ENCODE results near the gene CDCA3.
"Not testable (repeated sequence)": the region's sequence is repeated elsewhere in the genome, so short reads cannot be mapped to it uniquely, and the experiment has no call there.

Gene CDCA3

DNA sequence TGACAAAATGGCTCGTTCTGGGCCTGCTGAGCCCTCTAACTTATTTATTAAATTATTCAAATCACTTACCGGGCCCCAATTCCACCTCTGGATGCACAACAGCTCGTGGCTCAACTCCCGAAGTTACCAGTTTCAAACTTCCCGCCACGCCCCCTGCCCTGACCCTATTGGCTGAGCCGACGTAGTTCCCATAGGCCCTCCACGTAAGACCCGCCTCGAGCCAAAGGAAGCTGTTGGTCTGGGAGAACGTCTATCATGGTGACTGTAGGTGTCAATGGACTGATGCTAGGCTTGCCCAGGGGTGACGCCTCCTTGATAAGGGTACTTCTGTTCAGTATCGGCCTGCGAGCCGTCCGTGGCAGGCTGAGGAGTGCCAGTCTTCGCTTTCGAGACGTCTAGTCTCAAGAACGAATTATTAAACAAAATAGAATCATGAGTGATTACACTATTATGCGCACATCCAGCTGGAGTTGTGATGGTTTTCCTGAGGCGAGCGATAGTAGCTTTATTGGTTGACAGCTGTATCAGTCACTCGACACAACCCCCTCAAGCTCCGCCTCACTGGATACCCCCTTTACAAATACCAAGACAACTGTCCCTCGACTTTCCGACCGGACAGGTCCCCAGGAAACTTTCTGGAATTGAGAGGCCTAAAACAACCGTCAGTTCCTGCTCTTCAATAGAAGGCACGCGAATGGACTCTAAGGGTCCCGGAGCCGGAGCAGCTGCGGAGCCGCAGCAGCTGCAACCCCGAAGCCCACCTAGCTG is at the start of gene CDCA3:
Gene CDCA3 (minus strand): TSS at position 134 of the 768 bp plus-strand sequence. CDS start 334 bp downstream, outside the sequence.
- in situ Hi-C loops (cut with MboI; ENCODE audit: low sequenced_read_pairs): no loop called here

- in situ Hi-C loops (cut with MboI; ENCODE audit: low sequenced_read_pairs): no loop called here
Observed at GRCh38 chr12:6899837-6900519, 48.9 kb upstream of the CDCA3 start.

GRCh38 chr12:6899427-6899826 is 48.3 kb upstream of the CDCA3 start:
- in situ Hi-C loops (cut with MboI; ENCODE audit: low sequenced_read_pairs): no loop called here

DNA sequence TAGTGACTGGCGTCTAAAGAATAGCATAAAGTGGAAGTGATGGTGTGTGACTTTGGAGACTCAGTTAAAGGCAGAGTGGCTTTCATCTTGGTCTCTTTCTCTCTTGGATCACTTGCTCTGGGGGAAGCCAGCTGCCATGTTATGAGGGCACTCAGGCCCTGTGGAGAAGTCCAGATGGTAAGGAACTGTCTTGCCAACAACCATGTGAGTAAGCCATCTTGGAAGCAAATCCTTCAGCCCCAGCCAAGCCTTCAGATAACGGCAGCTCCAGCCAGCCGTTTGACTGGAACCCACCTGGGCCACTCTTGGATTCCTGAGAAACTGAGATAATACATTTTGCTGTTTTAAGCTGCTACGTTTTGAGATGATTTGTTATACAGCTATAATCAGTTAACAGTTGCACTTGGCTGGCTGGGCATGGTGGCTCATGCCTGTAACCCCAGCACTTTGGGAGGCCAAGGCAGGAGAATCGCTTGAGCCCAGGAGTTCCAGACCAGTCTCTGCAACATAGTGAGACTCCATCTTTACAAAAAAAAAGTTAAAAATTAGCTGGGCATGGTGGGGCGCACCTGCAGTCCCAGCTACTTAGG is 45.9 kb upstream of the CDCA3 start:
- in situ Hi-C loops (cut with MboI; ENCODE audit: low sequenced_read_pairs): no loop called here

DNA sequence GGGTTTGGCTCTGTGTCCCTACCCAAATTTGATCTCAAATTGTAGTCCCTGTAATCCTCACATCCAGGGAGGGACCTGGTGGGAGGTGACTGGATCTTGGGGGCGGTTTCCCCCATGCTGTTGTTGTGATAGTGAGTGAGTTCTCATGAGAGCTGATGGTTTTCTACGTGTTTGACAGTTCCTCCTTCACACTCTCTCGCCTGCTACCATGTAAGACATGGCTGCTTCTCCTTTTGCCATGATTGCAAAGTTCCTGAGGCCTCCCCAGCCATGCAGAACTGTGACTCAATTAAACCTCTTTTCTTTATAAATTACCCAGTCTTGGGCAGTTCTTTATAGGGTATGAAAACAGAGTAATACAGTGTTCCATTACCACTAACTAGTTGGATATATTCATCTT is 43.2 kb upstream of the CDCA3 start:
- in situ Hi-C loops (cut with MboI; ENCODE audit: low sequenced_read_pairs): no loop called here

DNA sequence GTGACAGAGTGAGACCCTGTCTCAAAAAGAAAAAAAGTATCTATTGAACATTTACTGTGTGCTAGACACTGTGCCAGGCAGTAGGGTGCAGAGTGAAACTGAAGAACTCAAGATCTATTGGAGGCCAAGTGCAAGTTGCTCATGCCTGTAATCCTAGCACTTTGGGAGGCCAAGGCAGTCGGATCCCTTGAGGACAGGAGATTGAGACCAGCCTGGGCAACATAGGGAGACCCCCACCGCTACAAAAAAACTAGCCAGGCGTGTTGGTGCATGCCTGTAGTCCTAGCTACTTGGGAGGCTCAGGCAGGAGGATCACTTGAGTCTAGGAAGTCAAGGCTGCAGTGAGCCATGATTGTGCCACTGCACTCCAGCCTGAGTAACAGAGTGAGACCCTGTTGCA is 41.6 kb upstream of the CDCA3 start:
- in situ Hi-C loops (cut with MboI; ENCODE audit: low sequenced_read_pairs): not testable (repeated sequence)

- in situ Hi-C loops (cut with MboI; ENCODE audit: low sequenced_read_pairs): no loop called here
Observed at GRCh38 chr12:6891646-6892001, 40.5 kb upstream of the CDCA3 start.

DNA sequence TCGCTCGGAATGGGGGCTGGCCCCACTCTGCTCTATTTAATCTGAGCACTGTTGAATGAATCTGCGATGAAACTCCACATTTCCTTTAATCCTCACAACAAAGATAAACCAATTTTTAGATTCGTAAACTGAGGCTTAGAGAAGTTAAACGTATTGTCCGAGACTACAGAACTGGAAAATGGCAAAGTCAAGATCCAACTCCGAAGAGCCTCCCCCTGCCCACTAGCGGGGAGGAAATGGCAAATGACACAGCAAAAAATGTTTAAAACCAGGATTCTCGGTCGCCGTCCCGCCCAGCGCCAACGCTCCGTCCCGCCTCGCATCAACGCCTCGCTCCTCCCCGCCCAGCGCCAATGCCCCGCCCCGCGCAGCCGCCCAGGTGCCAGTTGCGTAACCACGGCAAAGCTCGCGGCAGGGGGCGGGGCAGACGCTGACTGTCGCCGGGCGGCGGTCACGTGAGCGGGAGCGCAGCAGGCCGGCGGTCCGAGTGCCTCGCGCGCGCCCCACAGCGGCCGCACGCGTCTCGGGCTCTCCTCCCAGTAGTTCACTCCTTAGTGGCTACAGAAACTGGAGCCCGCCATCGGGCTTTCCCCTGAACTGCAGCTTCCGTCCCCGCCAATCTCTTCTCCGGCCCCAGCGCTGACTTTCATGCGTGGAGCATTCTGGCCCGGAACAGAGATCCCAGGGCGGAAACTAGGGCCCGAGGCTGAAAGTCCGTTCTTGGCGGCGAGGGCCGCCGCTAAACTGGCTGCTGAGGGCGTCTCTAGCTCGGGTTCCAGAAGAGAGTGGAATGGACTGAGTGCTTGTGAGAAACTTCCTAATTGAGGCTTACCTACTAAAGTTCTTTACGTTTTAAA is 39.9 kb upstream of the CDCA3 start:
- in situ Hi-C loops (cut with MboI; ENCODE audit: low sequenced_read_pairs): no loop called here

GRCh38 chr12:6889775-6890573 is 38.9 kb upstream of the CDCA3 start:
- in situ Hi-C loops (cut with MboI; ENCODE audit: low sequenced_read_pairs): not testable (repeated sequence)

GRCh38 chr12:6888794-6889193 is 37.7 kb upstream of the CDCA3 start:
- in situ Hi-C loops (cut with MboI; ENCODE audit: low sequenced_read_pairs): not testable (repeated sequence)

- in situ Hi-C loops (cut with MboI; ENCODE audit: low sequenced_read_pairs): no loop called here
Observed at GRCh38 chr12:6888360-6888759, 37.3 kb upstream of the CDCA3 start.

GRCh38 chr12:6887460-6887859 is 36.4 kb upstream of the CDCA3 start:
- in situ Hi-C loops (cut with MboI; ENCODE audit: low sequenced_read_pairs): no loop called here

- in situ Hi-C loops (cut with MboI; ENCODE audit: low sequenced_read_pairs): not testable (repeated sequence)
Observed at GRCh38 chr12:6886206-6886999, 35.3 kb upstream of the CDCA3 start.

DNA sequence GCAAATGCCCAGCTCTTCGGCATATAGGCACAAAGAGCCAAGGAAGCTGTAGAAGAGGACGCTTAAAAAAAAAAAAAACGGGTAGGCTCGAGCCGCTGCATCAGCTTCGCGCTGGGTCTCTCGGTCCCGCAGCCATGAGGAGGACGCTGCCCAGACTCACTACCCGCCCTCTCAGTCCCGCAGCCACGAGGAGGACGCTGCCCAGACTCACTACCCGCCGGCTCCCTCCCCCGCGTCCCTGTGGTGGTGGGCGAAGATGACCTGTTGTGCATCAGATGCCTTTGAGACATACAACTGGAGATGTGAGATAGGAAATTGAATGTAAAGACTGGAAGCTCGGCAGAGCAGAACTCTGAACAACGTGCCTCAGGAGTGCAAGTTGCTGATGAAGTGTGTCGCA is 33.5 kb upstream of the CDCA3 start:
- in situ Hi-C loops (cut with MboI; ENCODE audit: low sequenced_read_pairs): no loop called here

DNA sequence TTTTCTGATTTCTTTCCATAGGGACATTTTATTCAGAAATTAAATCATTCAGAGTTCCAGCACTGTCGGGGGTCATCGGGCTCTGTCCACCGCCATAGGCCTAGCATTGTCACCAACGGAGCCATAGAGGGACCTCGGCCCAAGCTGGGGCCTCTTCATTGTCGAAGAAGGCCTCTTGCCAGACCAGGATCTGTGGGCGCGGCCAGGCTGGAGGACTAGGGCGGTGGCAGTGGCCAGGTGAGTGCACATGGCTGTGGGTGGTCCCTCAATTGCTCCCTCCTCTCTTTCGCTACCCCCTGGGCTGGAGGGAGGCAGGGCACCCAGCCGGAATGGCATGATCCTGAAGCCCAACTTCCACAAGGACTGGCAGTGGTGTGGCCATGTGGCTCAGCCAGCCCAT is 32.6 kb upstream of the CDCA3 start:
- in situ Hi-C loops (cut with MboI; ENCODE audit: low sequenced_read_pairs): no loop called here

DNA sequence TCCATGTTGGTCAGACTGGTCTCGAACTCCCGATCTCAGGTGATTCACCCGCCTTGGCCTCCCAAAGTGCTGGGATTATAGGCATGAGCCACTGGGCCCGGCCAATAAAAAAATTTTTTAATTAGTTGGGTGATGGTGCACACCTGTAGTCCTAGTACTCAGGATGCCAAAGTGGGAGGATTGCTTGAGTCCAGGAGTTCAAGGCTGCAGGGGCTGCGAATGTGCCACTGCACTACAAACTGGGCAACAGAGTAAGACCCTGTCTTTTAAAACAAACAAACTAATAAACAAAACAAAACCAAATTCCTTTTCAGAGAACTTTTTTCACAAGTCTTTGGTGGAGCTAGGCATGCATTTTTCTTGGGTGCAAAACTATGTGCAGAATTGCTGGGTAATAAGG is 32.2 kb upstream of the CDCA3 start:
- in situ Hi-C loops (cut with MboI; ENCODE audit: low sequenced_read_pairs): no loop called here

GRCh38 chr12:6879824-6880223 is 28.7 kb upstream of the CDCA3 start:
- in situ Hi-C loops (cut with MboI; ENCODE audit: low sequenced_read_pairs): not testable (repeated sequence)

DNA sequence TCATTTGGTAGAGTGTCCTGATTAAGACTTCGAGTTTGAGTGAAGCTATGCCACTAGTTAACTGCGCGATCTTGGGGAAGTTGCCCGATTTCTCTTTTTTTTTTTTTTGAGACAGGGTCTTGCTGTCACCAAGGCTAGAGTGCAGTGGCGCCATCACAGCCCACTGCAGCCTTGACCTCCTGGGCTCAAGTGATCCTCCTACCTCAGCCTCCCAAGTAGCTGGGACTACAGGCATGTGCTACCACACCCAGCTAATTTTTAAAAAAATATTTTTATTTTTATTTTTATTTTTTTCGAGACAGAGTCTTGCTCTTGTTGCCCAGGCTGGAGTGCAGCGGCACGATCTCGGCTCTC is 22.9 kb upstream of the CDCA3 start:
- in situ Hi-C loops (cut with MboI; ENCODE audit: low sequenced_read_pairs): not testable (repeated sequence)

GRCh38 chr12:6873094-6874014 is 22.3 kb upstream of the CDCA3 start, which contains the start of gene SPSB2:
Gene SPSB2 (minus strand): TSS chr12:6873303. CDS start chr12:6872901, 402 bp downstream.
- in situ Hi-C loops (cut with MboI; ENCODE audit: low sequenced_read_pairs): no loop called here
